B cell (primary cell): ENCODE data around the gene MVK. TPM values are rescaled to one million over a fixed set of nuclear protein-coding genes. Genes with fewer than 3 reads are reported as not detected.

Experiments used
- ATAC-seq: fragments of 200-7000 bp; cut with Tn5 transposase; one replicate; pipeline ENCODE4 v1.10.0; 2021; ENCODE audit warnings: low read depth, mild to moderate bottlenecking, moderate number of reproducible peaks, moderate library complexity
- CTCF ChIA-PET: fragments of 350-600 bp; sonication (Branson Sonifier 250); formaldehyde crosslinking; loops from one replicate; lab custom pipeline; 2021; ENCODE audit warnings: antibody characterized with exemption, inconsistent platforms; lab: Charles Lee
- POLR2A ChIA-PET: fragments of 350-600 bp; sonication (Branson Sonifier 250); formaldehyde crosslinking; loops from one replicate; lab custom pipeline; 2021; ENCODE audit warnings: antibody characterized with exemption; lab: Charles Lee
- DNase-seq: peaks from one replicate; pipeline ENCODE4 v3.0.0; 2013
- H2AFZ ChIP-seq: 2 replicates; pipeline ENCODE4 v1.6.1; 2012; ENCODE audit warnings: mild to moderate bottlenecking, low read depth, low read length; ENCODE audit not compliant: insufficient read depth, poor library complexity, severe bottlenecking
- H3K27ac ChIP-seq, 2 donors: 1 replicate in 1 of 2; 2 replicates in 1 of 2; pipeline ENCODE4 v1.5.1; 2012 to 2013; ENCODE audit warnings: low read length in 2 of 2, mild to moderate bottlenecking in 2 of 2, moderate library complexity in 1 of 2
- H3K27me3 ChIP-seq, 4 experiments: fragments of 200-600 bp in 1 of 4; sonication (generic) in 1 of 4; replicated peaks in 1 of 4; 1 replicate in 2 of 4; 2 replicates in 2 of 4; pipeline versions ENCODE4 v1.6.1 to v1.7.0; 2013 to 2016; ENCODE audit warnings: low read length in 3 of 4, mild to moderate bottlenecking in 2 of 4, mixed read lengths in 1 of 4, moderate library complexity in 1 of 4; ENCODE audit not compliant: insufficient read depth in 4 of 4, control insufficient read depth in 3 of 4; ENCODE audit errors: control extremely low read depth in 1 of 4
- H3K36me3 ChIP-seq, 2 experiments: replicated peaks in 1 of 2; 1 replicate in 1 of 2; 2 replicates in 1 of 2; pipeline versions ENCODE4 v1.6.1 to v1.7.1; 2013; ENCODE audit warnings: low read length in 1 of 2; ENCODE audit not compliant: insufficient read depth in 2 of 2, control insufficient read depth in 1 of 2; ENCODE audit errors: control extremely low read depth in 1 of 2, extremely low read depth in 1 of 2
- H3K4me1 ChIP-seq, 2 donors: fragments of 200-600 bp in 1 of 2; sonication (generic) in 1 of 2; 1 replicate in 1 of 2; 2 replicates in 1 of 2; pipeline versions ENCODE4 v1.5.1 to v1.6.1; 2013 to 2017; ENCODE audit warnings: low read length in 2 of 2; ENCODE audit not compliant: control insufficient read depth in 2 of 2, insufficient read depth in 2 of 2
- H3K4me2 ChIP-seq: replicated peaks from 2 replicates; pipeline ENCODE3; 2012; ENCODE audit warnings: mild to moderate bottlenecking, low read depth, low read length; ENCODE audit not compliant: poor library complexity, severe bottlenecking
- H3K4me3 ChIP-seq, 5 experiments: fragments of 200-600 bp in 1 of 5; sonication (generic) in 1 of 5; 1 replicate in 3 of 5; 2 replicates in 2 of 5; pipeline versions ENCODE4 v1.5.1 to v1.7.0; 2011 to 2016; ENCODE audit warnings: low read length in 4 of 5, mild to moderate bottlenecking in 4 of 5, low read depth in 2 of 5, control low read depth in 1 of 5, moderate library complexity in 1 of 5; ENCODE audit not compliant: insufficient read depth in 1 of 5; ENCODE audit errors: control extremely low read depth in 1 of 5, extremely low read depth in 1 of 5
- H3K79me2 ChIP-seq: fragments of 200-600 bp; sonication (generic); one replicate; pipeline ENCODE4 v1.6.0; 2016; ENCODE audit warnings: low read length; ENCODE audit not compliant: control insufficient read depth, insufficient read depth
- H3K9ac ChIP-seq: fragments of 200-600 bp; sonication (generic); 2 replicates; pipeline ENCODE4 v1.6.1; 2017; ENCODE audit warnings: mild to moderate bottlenecking, low read length, moderate library complexity
- H3K9me3 ChIP-seq, 3 donors: one replicate each; pipeline versions ENCODE4 v1.6.1 to v1.7.1; 2013; ENCODE audit warnings: low read length in 2 of 3; ENCODE audit not compliant: control insufficient read depth in 2 of 3, insufficient read depth in 1 of 3; ENCODE audit errors: control extremely low read depth in 1 of 3
- H4K20me1 ChIP-seq: 2 replicates; pipeline ENCODE4 v1.6.0; 2012; ENCODE audit warnings: mild to moderate bottlenecking, low read length; ENCODE audit not compliant: insufficient read depth, control insufficient read depth, poor library complexity, severe bottlenecking
- H3K27ac Mint-ChIP-seq: one replicate; pipeline ENCODE4 v1.8.0; 2021; ENCODE audit warnings: mixed read lengths
- H3K27me3 Mint-ChIP-seq: one replicate; pipeline ENCODE4 v1.8.0; 2021; ENCODE audit warnings: mixed read lengths
- H3K4me1 Mint-ChIP-seq: one replicate; pipeline ENCODE4 v1.8.0; 2021; ENCODE audit warnings: mixed read lengths
- H3K4me3 Mint-ChIP-seq: one replicate; pipeline ENCODE4 v1.8.0; 2021; ENCODE audit warnings: mixed read lengths
- H3K9me3 Mint-ChIP-seq: one replicate; pipeline ENCODE4 v1.8.0; 2022; ENCODE audit warnings: mixed read lengths; ENCODE audit not compliant: insufficient read depth
- CTCF ChIP-seq: fragments of 200-600 bp; IDR thresholded peaks from one replicate; pipeline ENCODE4 v1.8.0; 2022; ENCODE audit warnings: antibody characterized with exemption, mild to moderate bottlenecking
- EZH2 ChIP-seq: IDR thresholded peaks from 2 replicates; pipeline ENCODE4 v1.6.1; 2012; ENCODE audit warnings: borderline replicate concordance, low read depth, mild to moderate bottlenecking, moderate library complexity, low read length; ENCODE audit not compliant: insufficient read depth, poor library complexity, severe bottlenecking
- WGBS: methylation state at CpG from one replicate; pipeline ENCODE4 v1.1.5; 2013; ENCODE audit warnings: missing lambda C conversion rate; ENCODE audit not compliant: insufficient coverage; 5-methylcytosine and 5-hydroxymethylcytosine counted together
- intact Hi-C: fragments of 100-400 bp; cut with micrococcal nuclease; formaldehyde crosslinking; loops from one replicate; pipeline ENCODE4 v1.10.0; 2022
- polyA plus RNA-seq: library from polyadenylated mRNA; depleted of rRNA; stranded (reverse); fragments of >200 nt; gene quantifications from 2 replicates; pipeline ENCODE4 v1.2.3, GENCODE V29; 2012
- total RNA-seq, 2 donors: library from RNA; stranded (reverse); fragments of 120-200 nt in 1 of 2; gene quantifications; 1 replicate in 1 of 2; 2 replicates in 1 of 2; pipeline versions ENCODE4 v1.2.3 to v1.2.4, GENCODE V29; 2013 to 2022

Gene MVK
- total and polyA plus RNA-seq, 2 donors (not counting 1 experiment from before 2014, with no cell fraction given): 12.1 to 12.5 TPM

GRCh38 chr12:109539508-109539907 is 34.1 kb upstream of the MVK start:
- H4K20me1 ChIP-seq: no peaks in the 10 kb centered on the region
- no peak overlapping the region for H3K4me2 ChIP-seq
- WGBS: 73% methylated on average over 9 of the region's 9 CpGs
- no peak overlapping the region for H3K4me3 Mint-ChIP-seq
- H3K4me1 ChIP-seq: no peaks in the 10 kb centered on the region
- intact Hi-C loops: no loop called here
- no peak overlapping the region for H3K27ac Mint-ChIP-seq
- H3K9me3 ChIP-seq: no peaks in the 10 kb centered on the region
- no peak for DNase-seq
- no peak overlapping the region for H3K4me3 ChIP-seq
- H3K9me3 Mint-ChIP-seq: no peaks in the 10 kb centered on the region
- ChIA-PET POLR2A (no interaction called here), CTCF (no interaction called here)
- no peak overlapping the region for H2AFZ ChIP-seq
- no peak for ATAC-seq
- no peaks in the 10 kb centered on the region for H3K27me3 ChIP-seq
- H3K27me3 Mint-ChIP-seq: no peaks in the 10 kb centered on the region
- H3K27ac ChIP-seq: no peak overlapping the region
- TF ChIP-seq EZH2 (no peak), CTCF (no peak)
- H3K4me1 Mint-ChIP-seq: no peaks in the 10 kb centered on the region
- H3K79me2 ChIP-seq: no peaks in the 10 kb centered on the region
- H3K9ac ChIP-seq: no peak overlapping the region
- H3K36me3 ChIP-seq: peaks cover 0 to 11% of the 10 kb centered on the region in 2 experiments

GRCh38 chr12:109540526-109541412 is 32.8 kb upstream of the MVK start:
- H3K4me1 ChIP-seq: no peaks in the 10 kb centered on the region
- no peaks in the 10 kb centered on the region for H3K79me2 ChIP-seq
- intact Hi-C loops: no loop called here
- H2AFZ ChIP-seq: no peak overlapping the region
- Mint-ChIP-seq H3K27ac (no peak overlapping the region), H3K4me3 (no peak overlapping the region), H3K27me3 (no peaks in the 10 kb centered on the region), H3K9me3 (no peaks in the 10 kb centered on the region), H3K4me1 (no peaks in the 10 kb centered on the region)
- DNase-seq (no peak), ATAC-seq (no peak)
- no peak overlapping the region for H3K4me2 ChIP-seq
- H4K20me1 ChIP-seq: no peaks in the 10 kb centered on the region
- no peaks in the 10 kb centered on the region for H3K27me3 ChIP-seq
- ChIA-PET CTCF (no interaction called here), POLR2A (no interaction called here)
- peaks cover 0 to 3% of the 10 kb centered on the region in 2 experiments for H3K36me3 ChIP-seq
- no peaks in the 10 kb centered on the region for H3K9me3 ChIP-seq
- no peak overlapping the region for H3K27ac ChIP-seq
- TF ChIP-seq EZH2: no peak
- no peak overlapping the region for H3K4me3 ChIP-seq
- WGBS: 93% methylated on average over 16 of the region's 16 CpGs
- no peak overlapping the region for H3K9ac ChIP-seq
